H9 (cell line): ENCODE data around the gene AMY2B. TPM values are rescaled to one million over a fixed set of nuclear protein-coding genes. Genes with fewer than 3 reads are reported as not detected.
"Not testable (repeated sequence)": the region's sequence is repeated elsewhere in the genome, so short reads cannot be mapped to it uniquely, and the experiment has no call there.

Experiments used
- DNase-seq: peaks from one replicate; pipeline ENCODE4 v3.0.0-alpha.2; 2017
- H2AFZ ChIP-seq: one replicate; pipeline ENCODE4 v1.6.1; 2013; ENCODE audit warnings: mild to moderate bottlenecking, low read length, control low read depth, moderate library complexity
- H2AK5ac ChIP-seq: 2 replicates; pipeline ENCODE4 v1.6.1; 2013; ENCODE audit warnings: low read length, control low read depth, mixed read lengths; ENCODE audit not compliant: insufficient read length
- H2BK120ac ChIP-seq: one replicate; pipeline ENCODE4 v1.6.1; 2013; ENCODE audit warnings: low read depth, mild to moderate bottlenecking, low read length, control low read depth, inconsistent platforms; ENCODE audit not compliant: poor library complexity, severe bottlenecking
- H2BK12ac ChIP-seq: 2 replicates; pipeline ENCODE4 v1.6.1; 2013; ENCODE audit warnings: low read length, control low read depth, mixed read lengths, low read depth; ENCODE audit not compliant: insufficient read length
- H2BK15ac ChIP-seq: 2 replicates; pipeline ENCODE4 v1.6.1; 2013; ENCODE audit warnings: low read depth, low read length, control low read depth
- H2BK20ac ChIP-seq: one replicate; pipeline ENCODE4 v1.6.1; 2013; ENCODE audit warnings: low read depth, mild to moderate bottlenecking, low read length, control low read depth, inconsistent platforms; ENCODE audit not compliant: poor library complexity, severe bottlenecking
- H2BK5ac ChIP-seq: 2 replicates; pipeline ENCODE4 v1.6.1; 2013; ENCODE audit warnings: low read length, control low read depth, mixed read lengths; ENCODE audit not compliant: insufficient read length
- H3K14ac ChIP-seq: 2 replicates; pipeline ENCODE4 v1.6.1; 2013; ENCODE audit warnings: low read length, control low read depth; ENCODE audit not compliant: insufficient read depth
- H3K18ac ChIP-seq: 2 replicates; pipeline ENCODE4 v1.6.1; 2013; ENCODE audit warnings: low read depth, mild to moderate bottlenecking, mixed read lengths, low read length, control low read depth; ENCODE audit not compliant: insufficient read length
- H3K23ac ChIP-seq: 2 replicates; pipeline ENCODE4 v1.6.1; 2013; ENCODE audit warnings: low read length, control low read depth, mixed read lengths, low read depth; ENCODE audit not compliant: insufficient read length
- H3K23me2 ChIP-seq: 2 replicates; pipeline ENCODE4 v1.6.1; 2013; ENCODE audit warnings: low read depth, mild to moderate bottlenecking, mixed read lengths, low read length, control low read depth; ENCODE audit not compliant: insufficient read length, poor library complexity, severe bottlenecking
- H3K27ac ChIP-seq: 2 replicates; pipeline ENCODE4 v1.5.1; 2013; ENCODE audit warnings: low read length, control low read depth, mixed read lengths, low read depth; ENCODE audit not compliant: insufficient read length
- H3K27me3 ChIP-seq: 2 replicates; pipeline ENCODE4 v1.6.1; 2013; ENCODE audit warnings: low read length, control low read depth, inconsistent platforms; ENCODE audit not compliant: insufficient read depth
- H3K4ac ChIP-seq: 2 replicates; pipeline ENCODE4 v1.6.1; 2013; ENCODE audit warnings: low read depth, mild to moderate bottlenecking, control low read depth, inconsistent platforms, low read length, moderate library complexity
- H3K4me1 ChIP-seq: 2 replicates; pipeline ENCODE4 v1.6.1; 2013; ENCODE audit warnings: low read length, control low read depth, inconsistent platforms; ENCODE audit not compliant: insufficient read depth
- H3K4me2 ChIP-seq: 2 replicates; pipeline ENCODE4 v1.6.1; 2013; ENCODE audit warnings: low read length, control low read depth, mixed read lengths; ENCODE audit not compliant: insufficient read length, insufficient read depth
- H3K56ac ChIP-seq: 2 replicates; pipeline ENCODE4 v1.6.1; 2013; ENCODE audit warnings: low read depth, mild to moderate bottlenecking, mixed read lengths, low read length, control low read depth; ENCODE audit not compliant: insufficient read length
- H3K79me1 ChIP-seq: 2 replicates; pipeline ENCODE4 v1.6.1; 2013; ENCODE audit warnings: low read depth, mild to moderate bottlenecking, moderate library complexity, low read length, control low read depth, inconsistent platforms; ENCODE audit not compliant: insufficient read depth, poor library complexity, severe bottlenecking
- H3K79me2 ChIP-seq: 2 replicates; pipeline ENCODE4 v1.6.1; 2013; ENCODE audit warnings: low read length, control low read depth, inconsistent platforms; ENCODE audit not compliant: insufficient read depth
- H3K9ac ChIP-seq: 2 replicates; pipeline ENCODE4 v1.6.1; 2013; ENCODE audit warnings: low read length, control low read depth, mixed read lengths; ENCODE audit not compliant: insufficient read length; ENCODE audit errors: extremely low read depth
- H3K9me3 ChIP-seq: one replicate; pipeline ENCODE4 v1.6.1; 2013; ENCODE audit warnings: low read depth, low read length, inconsistent platforms; ENCODE audit not compliant: control insufficient read depth
- H3T11ph ChIP-seq: one replicate; pipeline ENCODE4 v1.6.1; 2013; ENCODE audit warnings: mild to moderate bottlenecking, low read length, control low read depth, inconsistent platforms
- H4K20me1 ChIP-seq: one replicate; pipeline ENCODE4 v1.6.1; 2013; ENCODE audit not compliant: control insufficient read depth, insufficient read length, insufficient read depth
- H4K5ac ChIP-seq: 2 replicates; pipeline ENCODE4 v1.6.1; 2013; ENCODE audit warnings: low read depth, mild to moderate bottlenecking, mixed read lengths, low read length, control low read depth; ENCODE audit not compliant: insufficient read length
- H4K8ac ChIP-seq: replicated peaks from 2 replicates; pipeline ENCODE4 v1.6.1; 2013; ENCODE audit warnings: low read length, control low read depth, mixed read lengths, low read depth; ENCODE audit not compliant: insufficient read length
- H4K91ac ChIP-seq: 2 replicates; pipeline ENCODE4 v1.6.1; 2013; ENCODE audit warnings: low read depth, mild to moderate bottlenecking, moderate library complexity, mixed read lengths, low read length, control low read depth; ENCODE audit not compliant: insufficient read length
- H3K27ac Mint-ChIP-seq, 3 experiments: 2 replicates in 2 of 3; 3 replicates in 1 of 3; pipeline ENCODE4 v1.8.0; 2020 to 2021; ENCODE audit warnings: mixed read lengths in 3 of 3, mild to moderate bottlenecking in 1 of 3, moderate library complexity in 1 of 3
- H3K27me3 Mint-ChIP-seq: 2 replicates; pipeline ENCODE4 v1.8.0; 2021; ENCODE audit warnings: low read depth, mild to moderate bottlenecking, moderate library complexity, mixed read lengths
- H3K36me3 Mint-ChIP-seq, 3 experiments: 2 replicates in 2 of 3; 3 replicates in 1 of 3; pipeline ENCODE4 v1.8.0; 2020 to 2021; ENCODE audit warnings: low read depth in 3 of 3, mixed read lengths in 3 of 3; ENCODE audit not compliant: insufficient read depth in 1 of 3
- H3K4me1 Mint-ChIP-seq, 2 experiments: 2 replicates each; pipeline ENCODE4 v1.8.0; 2020; ENCODE audit warnings: mixed read lengths in 2 of 2
- H3K4me3 Mint-ChIP-seq, 2 experiments: 2 replicates in 1 of 2; 3 replicates in 1 of 2; pipeline ENCODE4 v1.8.0; 2020 to 2021; ENCODE audit warnings: mild to moderate bottlenecking in 2 of 2, mixed read lengths in 2 of 2, moderate library complexity in 1 of 2
- H3K9me3 Mint-ChIP-seq, 2 experiments: 2 replicates in 1 of 2; 3 replicates in 1 of 2; pipeline ENCODE4 v1.8.0; 2020; ENCODE audit warnings: mild to moderate bottlenecking in 2 of 2, mixed read lengths in 2 of 2, moderate library complexity in 1 of 2
- WGBS: extraction: QIAGEN DNeasy Blood & Tissue Kit; methylation state at CpG from one replicate; pipeline ENCODE4 v1.1.7; 2013; ENCODE audit warnings: missing lambda C conversion rate, low lambda C conversion rate, mixed read lengths; ENCODE audit not compliant: insufficient read length; ENCODE audit errors: extremely low coverage; 5-methylcytosine and 5-hydroxymethylcytosine counted together
- total RNA-seq: library from RNA; stranded (reverse); gene quantifications from 2 replicates; pipeline ENCODE4 v1.2.1, GENCODE V29; 2021

Gene AMY2B
- total RNA-seq, 1 experiment from 2014 or later = 0.90 TPM

GRCh38 chr1:103627436-103627835 is 56.0 kb downstream of the AMY2B start:
- not testable (repeated sequence) for H2BK15ac ChIP-seq, H2BK20ac ChIP-seq, H2BK120ac ChIP-seq, H4K5ac ChIP-seq, H3K79me1 ChIP-seq, DNase-seq, H3K79me2 ChIP-seq, H4K8ac ChIP-seq, H3K9ac ChIP-seq, H3K56ac ChIP-seq, H3K4me3 Mint-ChIP-seq, H4K20me1 ChIP-seq, H3K18ac ChIP-seq, H3K27me3 Mint-ChIP-seq, H3K9me3 ChIP-seq, H4K91ac ChIP-seq, H2BK12ac ChIP-seq, H3K4me2 ChIP-seq, H2BK5ac ChIP-seq, H3K23me2 ChIP-seq, H3K9me3 Mint-ChIP-seq, H3K27ac Mint-ChIP-seq, H3T11ph ChIP-seq, H2AFZ ChIP-seq, H3K36me3 Mint-ChIP-seq, H3K27me3 ChIP-seq, H3K4me1 Mint-ChIP-seq, H3K4ac ChIP-seq, H3K4me1 ChIP-seq, H3K27ac ChIP-seq, H3K23ac ChIP-seq, H2AK5ac ChIP-seq, H3K14ac ChIP-seq
- no CpG with 5 or more reads among the region's 4 CpGs for WGBS

Other genes with a start within 250 kb of the AMY2B start
- gene RNPC3, start 45.9 kb upstream of the AMY2B start, total RNA-seq = 11.9 and 12.2 TPM in 2 replicates
- gene AMY2A, start 45.8 kb downstream of the AMY2B start, total RNA-seq = not detected in 2 replicates
- not detected in 2 replicates for gene AMY1A, start 84.2 kb downstream of the AMY2B start, total RNA-seq
- not detected in 2 replicates for gene AMY1B, start 124.6 kb downstream of the AMY2B start, total RNA-seq
- gene AMY1C, start 178.3 kb downstream of the AMY2B start, total RNA-seq = not detected in 2 replicates